Progenitor cell of endocrine pancreas (in vitro differentiated cells): ENCODE data around the gene STRN3. TPM values are rescaled to one million over a fixed set of nuclear protein-coding genes. Genes with fewer than 3 reads are reported as not detected.

Experiments
- DNase-seq: peaks from one replicate; pipeline ENCODE4 v3.0.0; 2021; ENCODE audit warnings: low spot score; ENCODE audit not compliant: unreplicated experiment
- H3K27ac Mint-ChIP-seq: 2 replicates; pipeline ENCODE4 v1.8.0; 2021; ENCODE audit warnings: mild to moderate bottlenecking, moderate library complexity, mixed read lengths
- H3K27me3 Mint-ChIP-seq: 2 replicates; pipeline ENCODE4 v1.8.0; 2021; ENCODE audit warnings: mixed read lengths
- H3K36me3 Mint-ChIP-seq: 2 replicates; pipeline ENCODE4 v1.8.0; 2022; ENCODE audit warnings: mixed read lengths; ENCODE audit not compliant: insufficient read depth
- H3K4me1 Mint-ChIP-seq: 2 replicates; pipeline ENCODE4 v1.8.0; 2021; ENCODE audit warnings: low read depth, mixed read lengths
- H3K4me3 Mint-ChIP-seq: 2 replicates; pipeline ENCODE4 v1.8.0; 2021; ENCODE audit warnings: low read depth, mild to moderate bottlenecking, moderate library complexity, mixed read lengths
- H3K9me3 Mint-ChIP-seq: 2 replicates; pipeline ENCODE4 v1.8.0; 2021; ENCODE audit warnings: low read depth, mixed read lengths
- CTCF ChIP-seq: fragments of 200-600 bp; sonication (generic); IDR thresholded peaks from one replicate; pipeline ENCODE4 v1.5.0; 2021; ENCODE audit warnings: antibody characterized with exemption, mild to moderate bottlenecking; ENCODE audit not compliant: unreplicated experiment
- total RNA-seq: library from RNA; stranded (reverse); gene quantifications from 2 replicates; pipeline ENCODE4 v1.2.1, GENCODE V29; 2021

Gene STRN3
- total RNA-seq, 1 donor from 2014 or later: 46.7 TPM

GRCh38 chr14:30884901-30885300 lies 141.3 kb downstream of the STRN3 start:
- Mint-ChIP-seq H3K36me3 (peaks cover 10% of the 10 kb centered on the region), H3K27me3 (no peaks in the 10 kb centered on the region), H3K4me1 (peaks cover 16% of the 10 kb centered on the region)

GRCh38 chr14:30883508-30884294 lies 142.5 kb downstream of the STRN3 start:
- peaks cover 10% of the 10 kb centered on the region for H3K36me3 Mint-ChIP-seq
- H3K27ac Mint-ChIP-seq: no peak overlapping the region
- no peak overlapping the region for H3K4me3 Mint-ChIP-seq
- DNase-seq: no peak
- no peaks in the 10 kb centered on the region for H3K27me3 Mint-ChIP-seq
- H3K9me3 Mint-ChIP-seq: no peaks in the 10 kb centered on the region
- peaks cover 7% of the 10 kb centered on the region for H3K4me1 Mint-ChIP-seq
- TF ChIP-seq CTCF: no peak

More at GRCh38 chr14:30884901-30885300, 141.3 kb downstream of the STRN3 start:
- Mint-ChIP-seq H3K4me3 (no peak overlapping the region), H3K9me3 (no peaks in the 10 kb centered on the region), H3K27ac (no peak overlapping the region)
- TF ChIP-seq CTCF: no peak
- no peak for DNase-seq

- Mint-ChIP-seq H3K9me3 (no peaks in the 10 kb centered on the region), H3K27me3 (peaks cover 3% of the 10 kb centered on the region), H3K27ac (no peak overlapping the region), H3K4me1 (peaks cover 2% of the 10 kb centered on the region), H3K36me3 (peaks cover 10% of the 10 kb centered on the region), H3K4me3 (no peak overlapping the region)
- no peak for DNase-seq
- TF ChIP-seq CTCF: no peak
These were observed 143.7 kb downstream of the STRN3 start for GRCh38 chr14:30882431-30882830.

GRCh38 chr14:30876692-30877091 lies 149.5 kb downstream of the STRN3 start:
- Mint-ChIP-seq H3K4me1 (peaks cover 5% of the 10 kb centered on the region), H3K36me3 (peaks cover 2% of the 10 kb centered on the region)

GRCh38 chr14:30875788-30876053 lies 150.5 kb downstream of the STRN3 start:
- TF ChIP-seq CTCF: no peak
- Mint-ChIP-seq H3K4me3 (peak overlapping the region; percentile 79), H3K27me3 (peaks cover 36% of the 10 kb centered on the region), H3K4me1 (peaks cover 5% of the 10 kb centered on the region), H3K36me3 (peaks cover 2% of the 10 kb centered on the region), H3K9me3 (no peaks in the 10 kb centered on the region), H3K27ac (peak overlapping the region; percentile 70)
- DNase-seq: no peak

More at GRCh38 chr14:30876692-30877091, 149.5 kb downstream of the STRN3 start:
- no peak overlapping the region for H3K27ac Mint-ChIP-seq
- no peak for TF ChIP-seq CTCF
- no peak overlapping the region for H3K4me3 Mint-ChIP-seq
- H3K9me3 Mint-ChIP-seq: no peaks in the 10 kb centered on the region
- no peak for DNase-seq
- peaks cover 35% of the 10 kb centered on the region for H3K27me3 Mint-ChIP-seq
